OCI-LY1 (cell line): Measurements from ENCODE around the gene ACAT2.

ENCODE experiments used
- H2AFZ ChIP-seq: fragments of 200-600 bp; sonication (generic), shearing (Covaris generic); 2 replicates; pipeline ENCODE4 v1.6.0; 2014; ENCODE audit warnings: antibody characterized with exemption, mild to moderate bottlenecking, low read length
- H3F3A ChIP-seq: fragments of 200-600 bp; sonication (generic), shearing (Covaris generic); 2 replicates; pipeline ENCODE4 v1.6.0; 2014; ENCODE audit warnings: mild to moderate bottlenecking, antibody characterized with exemption, low read length, moderate library complexity; ENCODE audit not compliant: insufficient read depth
- H3K27ac ChIP-seq: fragments of 200-600 bp; sonication (generic); 2 replicates; pipeline ENCODE4 v1.5.1; 2014; ENCODE audit warnings: low read length, mixed run types, mild to moderate bottlenecking, low read depth; ENCODE audit not compliant: poor library complexity, severe bottlenecking
- H3K27me3 ChIP-seq: fragments of 200-600 bp; sonication (generic); 2 replicates; pipeline ENCODE4 v1.6.0; 2014; ENCODE audit warnings: antibody characterized with exemption, mild to moderate bottlenecking, low read length, moderate library complexity; ENCODE audit not compliant: insufficient read depth
- H3K36me3 ChIP-seq: fragments of 200-600 bp; sonication (generic); 2 replicates; pipeline ENCODE4 v1.6.1; 2014; ENCODE audit warnings: mild to moderate bottlenecking, antibody characterized with exemption, low read length, moderate library complexity, mixed read lengths; ENCODE audit not compliant: insufficient read depth
- H3K4me1 ChIP-seq: fragments of 200-600 bp; sonication (generic); 2 replicates; pipeline ENCODE4 v1.5.1; 2014; ENCODE audit warnings: mild to moderate bottlenecking, low read length, moderate library complexity; ENCODE audit not compliant: insufficient read depth, severe bottlenecking
- H3K4me2 ChIP-seq: fragments of 200-600 bp; sonication (generic), shearing (Covaris generic); 2 replicates; pipeline ENCODE4 v1.6.1; 2014; ENCODE audit warnings: low read length
- H3K4me3 ChIP-seq: fragments of 200-600 bp; sonication (generic); 2 replicates; pipeline ENCODE4 v1.5.1; 2014; ENCODE audit warnings: low read length, low read depth, mild to moderate bottlenecking, mixed read lengths; ENCODE audit not compliant: poor library complexity, severe bottlenecking
- H3K79me2 ChIP-seq: fragments of 200-600 bp; shearing (Covaris generic); 2 replicates; pipeline ENCODE4 v1.6.1; 2016; ENCODE audit warnings: mixed run types, low read length, mixed read lengths; ENCODE audit not compliant: insufficient read depth
- H3K9ac ChIP-seq: fragments of 200-600 bp; sonication (generic), shearing (Covaris generic); 2 replicates; pipeline ENCODE4 v1.6.1; 2014; ENCODE audit warnings: mild to moderate bottlenecking, low read length, mixed read lengths
- H3K9me2 ChIP-seq: fragments of 200-600 bp; sonication (generic), shearing (Covaris generic); 2 replicates; pipeline ENCODE4 v1.6.1; 2014; ENCODE audit warnings: low read depth, mild to moderate bottlenecking, low read length, mixed read lengths
- H3K9me3 ChIP-seq: fragments of 200-600 bp; shearing (Covaris generic); 2 replicates; pipeline ENCODE4 v1.6.1; 2014; ENCODE audit warnings: low read length, mixed read lengths
- H4K20me1 ChIP-seq: fragments of 200-600 bp; sonication (generic), shearing (Covaris generic); 2 replicates; pipeline ENCODE4 v1.6.0; 2016; ENCODE audit warnings: mild to moderate bottlenecking, low read length; ENCODE audit not compliant: insufficient read depth
- EZH2 ChIP-seq: fragments of 200-600 bp; sonication (generic), shearing (Covaris generic); IDR thresholded peaks from 2 replicates; pipeline ENCODE4 v1.8.0; 2017; ENCODE audit warnings: borderline replicate concordance, mixed run types, mild to moderate bottlenecking, antibody characterized with exemption, low read length, moderate library complexity, mixed read lengths
- TF ChIP-seq, protein P1 (sequence below): fragments of 200-600 bp; sonication (generic), shearing (Covaris generic); IDR thresholded peaks from 2 replicates; pipeline ENCODE4 v1.5.1; 2017; ENCODE audit warnings: mild to moderate bottlenecking, antibody characterized with exemption, low read length, moderate library complexity, mixed read lengths

ACAT2 gene

DNA sequence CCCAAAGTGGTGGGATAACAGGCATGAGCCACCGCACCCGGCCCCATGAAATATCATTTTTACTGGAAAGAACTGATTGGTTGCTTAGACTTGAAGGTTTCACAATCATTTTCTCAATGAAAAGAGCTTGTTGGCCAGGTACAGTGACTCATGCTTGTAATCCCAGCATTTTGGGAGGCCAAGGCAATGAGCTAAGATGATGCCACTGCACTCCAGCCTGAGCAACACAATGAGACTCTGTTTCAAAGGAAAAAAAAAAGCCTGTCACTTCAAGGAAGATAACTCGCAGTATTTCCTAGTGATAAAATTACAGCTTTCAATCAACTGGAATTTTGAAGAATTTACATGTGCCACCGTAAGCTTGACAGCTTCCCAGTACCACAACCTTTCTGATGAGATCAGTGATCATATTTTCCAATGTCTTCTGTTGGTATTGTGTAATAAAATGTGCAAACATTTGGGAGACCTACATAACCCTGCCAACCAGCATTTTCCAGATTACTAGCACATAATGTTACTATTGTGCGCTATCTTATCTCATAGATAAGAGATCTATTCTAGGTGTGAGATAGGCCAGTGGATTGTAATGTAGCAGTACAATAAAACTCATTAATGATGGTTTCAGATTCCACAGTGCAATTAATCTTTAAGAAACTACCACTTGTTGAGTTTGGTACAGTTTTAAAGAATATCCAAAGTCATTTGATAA, 45.5 kb downstream of the ACAT2 start:
- H2AFZ ChIP-seq, result no peak overlapping the region
- H3K4me3 ChIP-seq, result no peak overlapping the region
- no peaks in the 10 kb centered on the region for H3K4me1 ChIP-seq
- no peak overlapping the region for H3K27ac ChIP-seq
- TF ChIP-seq, protein P1, sequence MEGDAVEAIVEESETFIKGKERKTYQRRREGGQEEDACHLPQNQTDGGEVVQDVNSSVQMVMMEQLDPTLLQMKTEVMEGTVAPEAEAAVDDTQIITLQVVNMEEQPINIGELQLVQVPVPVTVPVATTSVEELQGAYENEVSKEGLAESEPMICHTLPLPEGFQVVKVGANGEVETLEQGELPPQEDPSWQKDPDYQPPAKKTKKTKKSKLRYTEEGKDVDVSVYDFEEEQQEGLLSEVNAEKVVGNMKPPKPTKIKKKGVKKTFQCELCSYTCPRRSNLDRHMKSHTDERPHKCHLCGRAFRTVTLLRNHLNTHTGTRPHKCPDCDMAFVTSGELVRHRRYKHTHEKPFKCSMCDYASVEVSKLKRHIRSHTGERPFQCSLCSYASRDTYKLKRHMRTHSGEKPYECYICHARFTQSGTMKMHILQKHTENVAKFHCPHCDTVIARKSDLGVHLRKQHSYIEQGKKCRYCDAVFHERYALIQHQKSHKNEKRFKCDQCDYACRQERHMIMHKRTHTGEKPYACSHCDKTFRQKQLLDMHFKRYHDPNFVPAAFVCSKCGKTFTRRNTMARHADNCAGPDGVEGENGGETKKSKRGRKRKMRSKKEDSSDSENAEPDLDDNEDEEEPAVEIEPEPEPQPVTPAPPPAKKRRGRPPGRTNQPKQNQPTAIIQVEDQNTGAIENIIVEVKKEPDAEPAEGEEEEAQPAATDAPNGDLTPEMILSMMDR, result no peak
- no peak for TF ChIP-seq EZH2
- no peaks in the 10 kb centered on the region for H3K9me3 ChIP-seq
- H3F3A ChIP-seq, result no peaks in the 10 kb centered on the region
- H3K4me2 ChIP-seq, result no peak overlapping the region
- H4K20me1 ChIP-seq, result no peaks in the 10 kb centered on the region
- no peaks in the 10 kb centered on the region for H3K36me3 ChIP-seq
- no peak overlapping the region for H3K9ac ChIP-seq
- H3K27me3 ChIP-seq, result no peaks in the 10 kb centered on the region
- H3K9me2 ChIP-seq, result no peaks in the 10 kb centered on the region
- no peaks in the 10 kb centered on the region for H3K79me2 ChIP-seq

DNA sequence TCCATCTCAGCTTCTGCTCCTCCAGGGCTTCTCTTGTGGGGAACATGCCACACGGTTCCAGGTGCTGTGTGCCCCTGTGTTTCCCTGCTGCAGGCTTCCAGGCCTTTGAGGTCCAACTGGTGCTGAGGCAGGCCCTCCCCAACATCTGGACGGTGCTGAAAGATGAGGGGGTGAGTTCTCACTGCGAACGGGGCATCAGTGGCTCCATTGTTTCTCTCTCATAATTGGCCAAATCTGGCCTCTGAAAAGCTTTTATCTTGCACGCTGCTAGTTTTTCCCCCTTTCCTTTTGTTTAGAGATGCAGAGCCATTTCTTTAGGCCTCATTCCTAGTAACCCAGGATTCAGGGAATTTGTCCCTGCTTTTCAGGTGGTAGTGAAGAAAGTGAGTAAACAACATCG, 46.8 kb downstream of the ACAT2 start:
- Histone ChIP-seq H3K9ac (no peak overlapping the region), H2AFZ (no peak overlapping the region), H3K79me2 (no peaks in the 10 kb centered on the region), H3K27me3 (no peaks in the 10 kb centered on the region), H3F3A (no peaks in the 10 kb centered on the region), H3K4me1 (no peaks in the 10 kb centered on the region), H3K27ac (no peak overlapping the region), H3K9me2 (no peaks in the 10 kb centered on the region), H3K9me3 (no peaks in the 10 kb centered on the region), H3K4me3 (no peak overlapping the region), H4K20me1 (no peaks in the 10 kb centered on the region), H3K4me2 (no peak overlapping the region), H3K36me3 (no peaks in the 10 kb centered on the region)
- TF ChIP-seq, protein P1, result no peak
- no peak for TF ChIP-seq EZH2

DNA sequence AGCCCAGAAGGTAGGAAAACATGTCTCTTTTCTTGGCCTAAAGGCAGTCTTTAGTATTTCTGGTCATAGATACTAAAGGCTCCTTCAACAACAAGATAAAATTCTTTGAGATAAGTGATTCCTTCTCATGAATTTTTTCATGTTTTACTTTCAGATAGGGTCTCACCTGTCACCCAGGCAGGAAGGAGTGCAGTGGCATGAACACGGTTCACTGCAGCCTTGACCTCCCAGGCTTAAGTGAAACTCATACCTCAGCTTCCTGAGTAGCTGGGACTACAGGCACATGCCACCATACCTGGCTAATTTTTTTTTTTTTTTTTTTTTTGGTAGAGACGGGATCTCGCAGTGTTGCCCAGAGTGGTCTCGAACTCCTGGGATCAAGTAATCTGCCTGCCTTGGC, 47.3 kb downstream of the ACAT2 start:
- Histone ChIP-seq H3K4me3 (no peak overlapping the region), H3K79me2 (no peaks in the 10 kb centered on the region), H3K27ac (no peak overlapping the region), H3K9ac (no peak overlapping the region), H3K9me2 (no peaks in the 10 kb centered on the region), H2AFZ (no peak overlapping the region), H3K4me1 (no peaks in the 10 kb centered on the region), H3K27me3 (no peaks in the 10 kb centered on the region), H3F3A (no peaks in the 10 kb centered on the region), H3K36me3 (no peaks in the 10 kb centered on the region), H4K20me1 (no peaks in the 10 kb centered on the region), H3K9me3 (no peaks in the 10 kb centered on the region), H3K4me2 (no peak overlapping the region)
- TF ChIP-seq, protein P1, result no peak
- TF ChIP-seq EZH2, result no peak
